CD4-positive, alpha-beta T cell (primary cell): Measurements from ENCODE around the gene OSBPL10. TPM values are rescaled to one million over a fixed set of nuclear protein-coding genes. Genes with fewer than 3 reads are reported as not detected.

Experiments used
- ATAC-seq: fragments of 200-7000 bp; cut with Tn5 transposase; one replicate; pipeline ENCODE4 v1.10.0; 2022; ENCODE audit warnings: mild to moderate bottlenecking; ENCODE audit not compliant: poor library complexity
- CTCF ChIA-PET: fragments of 350-600 bp; sonication (Branson Sonifier 250); formaldehyde crosslinking; loops from one replicate; lab custom pipeline; 2021; ENCODE audit warnings: antibody characterized with exemption, inconsistent platforms; lab: Charles Lee
- POLR2A ChIA-PET: fragments of 350-600 bp; sonication (Branson Sonifier 250); formaldehyde crosslinking; loops from one replicate; lab custom pipeline; 2021; ENCODE audit warnings: antibody characterized with exemption, inconsistent platforms; lab: Charles Lee
- DNase-seq, 14 experiments: peaks; one replicate each; pipeline ENCODE4 v3.0.0-alpha.2; 2013 to 2020; ENCODE audit warnings: mixed read lengths in 2 of 14
- H3K27ac ChIP-seq, 2 donors: one replicate each; pipeline versions ENCODE4 v1.5.1 to v1.7.0; 2013; ENCODE audit warnings: low read length in 2 of 2, low read depth in 1 of 2, mild to moderate bottlenecking in 1 of 2
- H3K27me3 ChIP-seq, 2 experiments: 1 replicate in 1 of 2; 2 replicates in 1 of 2; pipeline versions ENCODE4 v1.6.1 to v1.7.0; 2013; ENCODE audit warnings: low read length in 2 of 2, control low read depth in 1 of 2, mild to moderate bottlenecking in 1 of 2, moderate library complexity in 1 of 2; ENCODE audit not compliant: insufficient read depth in 2 of 2, control insufficient read depth in 1 of 2
- H3K36me3 ChIP-seq: one replicate; pipeline ENCODE4 v1.6.1; 2013; ENCODE audit warnings: low read length, control low read depth; ENCODE audit not compliant: insufficient read depth
- H3K4me1 ChIP-seq: one replicate; pipeline ENCODE4 v1.6.1; 2013; ENCODE audit warnings: low read length, control low read depth; ENCODE audit not compliant: insufficient read depth
- H3K4me3 ChIP-seq: one replicate; pipeline ENCODE4 v1.5.1; 2013; ENCODE audit warnings: mild to moderate bottlenecking, low read length, moderate library complexity
- H3K9me3 ChIP-seq, 2 experiments: 1 replicate in 1 of 2; 2 replicates in 1 of 2; pipeline versions ENCODE4 v1.6.1 to v1.7.0; 2013; ENCODE audit warnings: low read length in 2 of 2, mild to moderate bottlenecking in 2 of 2, control low read depth in 1 of 2, moderate library complexity in 1 of 2; ENCODE audit not compliant: control insufficient read depth in 1 of 2, insufficient read depth in 1 of 2
- H3K27ac Mint-ChIP-seq: one replicate; pipeline ENCODE4 v1.8.0; 2020; ENCODE audit warnings: mixed read lengths
- H3K27me3 Mint-ChIP-seq: one replicate; pipeline ENCODE4 v1.8.0; 2021; ENCODE audit warnings: mixed read lengths
- H3K36me3 Mint-ChIP-seq: one replicate; pipeline ENCODE4 v1.8.0; 2021; ENCODE audit warnings: low read depth, mixed read lengths
- H3K4me1 Mint-ChIP-seq: one replicate; pipeline ENCODE4 v1.8.0; 2021; ENCODE audit warnings: low read depth, mixed read lengths
- H3K4me3 Mint-ChIP-seq: one replicate; pipeline ENCODE4 v1.8.0; 2020; ENCODE audit warnings: mild to moderate bottlenecking, mixed read lengths
- H3K9me3 Mint-ChIP-seq: one replicate; pipeline ENCODE4 v1.8.0; 2020; ENCODE audit warnings: mixed read lengths
- CTCF ChIP-seq: fragments of 200-600 bp; IDR thresholded peaks from one replicate; pipeline ENCODE4 v1.8.0; 2022; ENCODE audit warnings: antibody characterized with exemption, mild to moderate bottlenecking
- intact Hi-C, 2 experiments: fragments of 100-400 bp; cut with DNase I in 1 of 2; cut with micrococcal nuclease in 1 of 2; formaldehyde crosslinking; loops; one replicate each; pipeline versions ENCODE4 v1.15.1 to v1.9.0; 2023 to 2025; cut with DNase I, micrococcal nuclease
- total RNA-seq, 174 experiments: library from RNA in 2 of 174; stranded (reverse) in 2 of 174; gene quantifications; one replicate each; pipeline ENCODE4 v1.2.3 and lab custom pipeline; 2021 to 2026

The OSBPL10 gene
- total RNA-seq, 2 experiments from 2014 or later: not detected

GRCh38 chr3:31880482-31881078 lies 100.5 kb downstream of the OSBPL10 start:
- H3K4me1 ChIP-seq: peaks cover 2% of the 10 kb centered on the region
- H3K9me3 ChIP-seq: no peaks in the 10 kb centered on the region
- POLR2A ChIA-PET: no interaction called here
- no peak for TF ChIP-seq CTCF
- ATAC-seq: no peak
- no peaks in the 10 kb centered on the region for H3K36me3 ChIP-seq
- Mint-ChIP-seq H3K27me3 (no peaks in the 10 kb centered on the region), H3K4me3 (no peak overlapping the region), H3K27ac (no peak overlapping the region), H3K4me1 (no peaks in the 10 kb centered on the region), H3K36me3 (no peaks in the 10 kb centered on the region), H3K9me3 (no peaks in the 10 kb centered on the region)
- no peaks in the 10 kb centered on the region for H3K27me3 ChIP-seq
- no peak overlapping the region for H3K27ac ChIP-seq
- intact Hi-C loops: no loop called here
- no peak for DNase-seq
- CTCF ChIA-PET: no interaction called here
- H3K4me3 ChIP-seq: no peak overlapping the region

- Mint-ChIP-seq H3K4me1 (no peaks in the 10 kb centered on the region), H3K27ac (no peak overlapping the region), H3K9me3 (no peaks in the 10 kb centered on the region), H3K4me3 (no peak overlapping the region), H3K36me3 (no peaks in the 10 kb centered on the region), H3K27me3 (no peaks in the 10 kb centered on the region)
- no peak for DNase-seq
- ChIA-PET CTCF (no interaction called here), POLR2A (no interaction called here)
- no peaks in the 10 kb centered on the region for H3K9me3 ChIP-seq
- no peaks in the 10 kb centered on the region for H3K36me3 ChIP-seq
- no peak for TF ChIP-seq CTCF
- H3K4me1 ChIP-seq: peaks cover 2% of the 10 kb centered on the region
- H3K4me3 ChIP-seq: no peak overlapping the region
- intact Hi-C loops: no loop called here
- no peak for ATAC-seq
- no peaks in the 10 kb centered on the region for H3K27me3 ChIP-seq
- no peak overlapping the region for H3K27ac ChIP-seq
Observed at GRCh38 chr3:31880020-31880419, 101.0 kb downstream of the OSBPL10 start.

GRCh38 chr3:31879365-31879764 lies 101.7 kb downstream of the OSBPL10 start:
- no peaks in the 10 kb centered on the region for H3K36me3 ChIP-seq
- Mint-ChIP-seq H3K9me3 (no peaks in the 10 kb centered on the region), H3K27me3 (no peaks in the 10 kb centered on the region), H3K27ac (no peak overlapping the region), H3K36me3 (no peaks in the 10 kb centered on the region), H3K4me1 (no peaks in the 10 kb centered on the region), H3K4me3 (no peak overlapping the region)
- peaks cover 2% of the 10 kb centered on the region for H3K4me1 ChIP-seq
- no peaks in the 10 kb centered on the region for H3K27me3 ChIP-seq
- ChIA-PET POLR2A (no interaction called here), CTCF (no interaction called here)
- no peaks in the 10 kb centered on the region for H3K9me3 ChIP-seq
- intact Hi-C loops: no loop called here
- ATAC-seq (no peak), DNase-seq (no peak)
- H3K4me3 ChIP-seq: no peak overlapping the region
- no peak overlapping the region for H3K27ac ChIP-seq
- TF ChIP-seq CTCF: no peak
